HEK293 (cell line): ENCODE data around the gene DPP6.

Experiments used
- CTCF ChIA-PET: fragments of 350-600 bp; formaldehyde crosslinking; extraction: SDS; loops from one replicate; lab custom pipeline; 2021; ENCODE audit warnings: antibody characterized with exemption; lab: Yijun Ruan, JAX
- POLR2A ChIA-PET: fragments of 300-600 bp; formaldehyde crosslinking; extraction: SDS; loops from one replicate; lab custom pipeline; 2020; ENCODE audit warnings: antibody characterized with exemption, inconsistent platforms; lab: Yijun Ruan, JAX
- H3K27ac ChIP-seq: fragments of 200-500 bp; sonication (Bioruptor generic); 2 replicates; pipeline ENCODE4 v1.5.1; 2014; ENCODE audit warnings: low read depth, low read length, control low read depth, inconsistent platforms; ENCODE audit errors: extremely low read depth
- H3K36me3 ChIP-seq, 2 experiments: fragments of 200-500 bp in 1 of 2; sonication (Bioruptor generic) in 1 of 2; 1 replicate in 1 of 2; 2 replicates in 1 of 2; pipeline ENCODE4 v1.5.1; 2014 to 2017; ENCODE audit warnings: inconsistent platforms in 2 of 2, low read length in 2 of 2; ENCODE audit not compliant: control insufficient read depth in 2 of 2, insufficient read depth in 1 of 2
- H3K4me1 ChIP-seq: fragments of 200-500 bp; sonication (Bioruptor generic); 2 replicates; pipeline ENCODE4 v1.5.1; 2014; ENCODE audit warnings: mild to moderate bottlenecking, low read length, inconsistent platforms; ENCODE audit not compliant: control insufficient read depth, insufficient read depth
- H3K4me3 ChIP-seq: 2 replicates; pipeline ENCODE4 v1.5.1; 2011; ENCODE audit warnings: low read depth, mild to moderate bottlenecking, control low read depth, low read length, moderate library complexity
- H3K9me3 ChIP-seq: fragments of 200-500 bp; sonication (Bioruptor generic); 2 replicates; pipeline ENCODE4 v1.5.1; 2014; ENCODE audit warnings: low read depth, low read length, inconsistent platforms; ENCODE audit not compliant: control insufficient read depth, insufficient read depth
- ATF2 ChIP-seq: fragments of 450-650 bp; formaldehyde crosslinking; IDR thresholded peaks from 2 replicates; pipeline ENCODE4 v1.5.1; 2016; ENCODE audit warnings: missing biosample characterization, missing genetic modification characterization, low read depth
- HOXC10 ChIP-seq: sonication (generic); formaldehyde crosslinking; IDR thresholded peaks from 2 replicates; pipeline ENCODE4 v1.8.1; 2023; ENCODE audit warnings: mild to moderate bottlenecking, missing genetic modification reagents
- KLF8 ChIP-seq: fragments of 450-650 bp; formaldehyde crosslinking; IDR thresholded peaks from 2 replicates; pipeline ENCODE4 v1.5.1; 2016; ENCODE audit warnings: missing biosample characterization, missing genetic modification characterization
- MEIS1 ChIP-seq: sonication (generic); formaldehyde crosslinking; IDR thresholded peaks from 2 replicates; pipeline ENCODE4 v1.8.1; 2022; ENCODE audit warnings: missing genetic modification reagents, mild to moderate bottlenecking, borderline replicate concordance
- ZBTB48 ChIP-seq: fragments of 450-650 bp; formaldehyde crosslinking; IDR thresholded peaks from 2 replicates; pipeline ENCODE4 v1.5.1; 2016; ENCODE audit warnings: missing biosample characterization, missing genetic modification characterization
- ZIC2 ChIP-seq: fragments of 450-650 bp; formaldehyde crosslinking; IDR thresholded peaks from 2 replicates; pipeline ENCODE4 v1.5.1; 2016; ENCODE audit warnings: missing biosample characterization, missing genetic modification characterization
- ZNF114 ChIP-seq: fragments of 450-650 bp; formaldehyde crosslinking; IDR thresholded peaks from 2 replicates; pipeline ENCODE4 v1.5.0; 2017; ENCODE audit warnings: missing biosample characterization, missing genetic modification characterization
- ZNF148 ChIP-seq: fragments of 450-650 bp; formaldehyde crosslinking; IDR thresholded peaks from 2 replicates; pipeline ENCODE4 v1.5.0; 2017; ENCODE audit warnings: missing biosample characterization, missing genetic modification characterization, borderline replicate concordance
- ZNF16 ChIP-seq: fragments of 450-650 bp; formaldehyde crosslinking; IDR thresholded peaks from 2 replicates; pipeline ENCODE4 v1.5.1; 2016; ENCODE audit warnings: low read depth, missing biosample characterization, missing genetic modification characterization
- ZNF2 ChIP-seq: fragments of 450-650 bp; formaldehyde crosslinking; IDR thresholded peaks from 2 replicates; pipeline ENCODE4 v1.5.1; 2016; ENCODE audit warnings: missing biosample characterization, missing genetic modification characterization
- ZNF280C ChIP-seq: fragments of 450-650 bp; formaldehyde crosslinking; IDR thresholded peaks from 2 replicates; pipeline ENCODE4 v1.5.1; 2016; ENCODE audit warnings: missing biosample characterization, missing genetic modification characterization
- ZNF280D ChIP-seq: fragments of 450-650 bp; formaldehyde crosslinking; IDR thresholded peaks from 2 replicates; pipeline ENCODE4 v1.5.1; 2016; ENCODE audit warnings: missing biosample characterization, missing genetic modification characterization
- ZNF324 ChIP-seq: fragments of 450-650 bp; formaldehyde crosslinking; IDR thresholded peaks from 2 replicates; pipeline ENCODE4 v1.5.1; 2016; ENCODE audit warnings: missing biosample characterization, missing genetic modification characterization
- ZNF335 ChIP-seq: fragments of 450-650 bp; formaldehyde crosslinking; conservative IDR thresholded peaks from 2 replicates; pipeline ENCODE4 v1.5.1; 2016; ENCODE audit warnings: missing biosample characterization, missing genetic modification characterization
- ZNF398 ChIP-seq: fragments of 450-650 bp; formaldehyde crosslinking; IDR thresholded peaks from 2 replicates; pipeline ENCODE4 v1.5.1; 2017; ENCODE audit warnings: missing biosample characterization, missing genetic modification characterization
- ZNF404 ChIP-seq: fragments of 450-650 bp; formaldehyde crosslinking; IDR thresholded peaks from 2 replicates; pipeline ENCODE4 v1.5.1; 2017; ENCODE audit warnings: missing biosample characterization, missing genetic modification characterization
- ZNF416 ChIP-seq: fragments of 450-650 bp; formaldehyde crosslinking; IDR thresholded peaks from 2 replicates; pipeline ENCODE4 v1.5.1; 2016; ENCODE audit warnings: missing biosample characterization, missing genetic modification characterization
- ZNF510 ChIP-seq: fragments of 450-650 bp; formaldehyde crosslinking; IDR thresholded peaks from 2 replicates; pipeline ENCODE4 v1.5.1; 2018; ENCODE audit warnings: mild to moderate bottlenecking, missing genetic modification characterization, missing biosample characterization; ENCODE audit not compliant: insufficient replicate concordance
- ZNF596 ChIP-seq: fragments of 450-650 bp; IDR thresholded peaks from 2 replicates; pipeline ENCODE4 v1.5.0; 2018; ENCODE audit warnings: missing biosample characterization, mild to moderate bottlenecking, missing genetic modification characterization, moderate library complexity
- ZSCAN23 ChIP-seq: fragments of 450-650 bp; formaldehyde crosslinking; IDR thresholded peaks from 2 replicates; pipeline ENCODE4 v1.5.1; 2016; ENCODE audit warnings: missing biosample characterization, missing genetic modification characterization

The DPP6 gene

GRCh38 chr7:154306036-154306435 lies 253.8 kb downstream of the DPP6 start:
- POLR2A ChIA-PET: no interaction called here
- Histone ChIP-seq H3K4me1 (no peaks in the 10 kb centered on the region), H3K36me3 (no peaks in the 10 kb centered on the region), H3K9me3 (no peaks in the 10 kb centered on the region), H3K27ac (no peak overlapping the region), H3K4me3 (no peak overlapping the region)
- TF ChIP-seq ZIC2 (tag by site-specific recombination) (no peak), ZNF280D (tag by site-specific recombination) (no peak), KLF8 (tag by site-specific recombination) (no peak), ZNF148 (no peak), ZNF510 (tag by site-specific recombination) (no peak), HOXC10 (CRISPR knock-in tag) (no peak), ZNF335 (tag by site-specific recombination) (no peak), ZNF398 (tag by site-specific recombination) (no peak), ZNF280C (tag by site-specific recombination) (no peak), ZNF114 (no peak), ZNF596 (tag by site-specific recombination) (no peak), ATF2 (tag by site-specific recombination) (no peak), ZNF404 (tag by site-specific recombination) (no peak), ZNF16 (tag by site-specific recombination) (no peak), ZNF324 (tag by site-specific recombination) (no peak), ZSCAN23 (tag by site-specific recombination) (no peak), ZBTB48 (no peak), ZNF2 (tag by site-specific recombination) (no peak), ZNF416 (tag by site-specific recombination) (no peak), MEIS1 (no peak)
- CTCF ChIA-PET: no interaction called here
